SU-DHL-6 (cell line): ENCODE data around the gene MXI1.

Source experiments
- H2AFZ ChIP-seq: fragments of 200-600 bp; sonication (generic); 2 replicates; pipeline ENCODE4 v1.6.1; 2014; ENCODE audit warnings: low read depth, mild to moderate bottlenecking, moderate library complexity, mixed read lengths, antibody characterized with exemption, low read length; ENCODE audit not compliant: severe bottlenecking
- H3F3A ChIP-seq: fragments of 200-600 bp; shearing (Covaris generic); 2 replicates; pipeline ENCODE4 v1.6.0; 2016; ENCODE audit warnings: antibody characterized with exemption, mild to moderate bottlenecking; ENCODE audit not compliant: insufficient read depth
- H3K27ac ChIP-seq: fragments of 200-600 bp; sonication (generic); 2 replicates; pipeline ENCODE4 v1.5.1; 2016; ENCODE audit warnings: low read depth, mild to moderate bottlenecking, low read length, moderate library complexity, mixed read lengths
- H3K27me3 ChIP-seq: fragments of 200-600 bp; sonication (generic), shearing (Covaris generic); 2 replicates; pipeline ENCODE4 v1.6.0; 2014; ENCODE audit warnings: mild to moderate bottlenecking, low read length
- H3K36me3 ChIP-seq: fragments of 200-600 bp; sonication (generic); 2 replicates; pipeline ENCODE4 v1.6.1; 2014; ENCODE audit warnings: mild to moderate bottlenecking, low read length, mixed read lengths
- H3K4me2 ChIP-seq: fragments of 300-600, 200-600 bp; shearing (Covaris generic), sonication (generic); 2 replicates; pipeline ENCODE4 v1.6.0; 2014; ENCODE audit warnings: low read length, low read depth, mild to moderate bottlenecking; ENCODE audit not compliant: poor library complexity, severe bottlenecking
- H3K4me3 ChIP-seq: fragments of 200-600 bp; sonication (generic); 2 replicates; pipeline ENCODE4 v1.5.1; 2014; ENCODE audit warnings: antibody characterized with exemption, low read length, mild to moderate bottlenecking, mixed read lengths; ENCODE audit not compliant: insufficient read depth, poor library complexity, severe bottlenecking
- H3K79me2 ChIP-seq: fragments of 200-600 bp; sonication (generic); 2 replicates; pipeline ENCODE4 v1.6.1; 2014; ENCODE audit warnings: mild to moderate bottlenecking, low read length, moderate library complexity; ENCODE audit not compliant: insufficient read depth
- H3K9ac ChIP-seq: fragments of 200-600 bp; sonication (generic); 2 replicates; pipeline ENCODE4 v1.7.0; 2014; ENCODE audit warnings: mild to moderate bottlenecking, low read length
- H3K9me2 ChIP-seq: fragments of 200-600 bp; sonication (generic); replicated peaks from 2 replicates; pipeline ENCODE4 v1.6.1; 2014; ENCODE audit warnings: low read length; ENCODE audit not compliant: insufficient read depth
- H3K9me3 ChIP-seq: fragments of 200-600 bp; sonication (generic); 2 replicates; pipeline ENCODE4 v1.6.1; 2014; ENCODE audit warnings: low read length, mixed read lengths; ENCODE audit not compliant: insufficient read depth
- H4K20me1 ChIP-seq: fragments of 200-600 bp; sonication (generic); 2 replicates; pipeline ENCODE4 v1.6.1; 2014; ENCODE audit warnings: low read depth, mild to moderate bottlenecking, antibody characterized with exemption, low read length, moderate library complexity, mixed read lengths
- CTCF ChIP-seq: fragments of 200-600 bp; sonication (generic); IDR thresholded peaks from one replicate; pipeline ENCODE4 v1.5.1; 2017; ENCODE audit warnings: antibody characterized with exemption, mild to moderate bottlenecking, low read length, moderate library complexity; ENCODE audit not compliant: insufficient read depth, poor library complexity, severe bottlenecking
- EZH2phosphoT487 ChIP-seq: fragments of 200-600 bp; sonication (generic), shearing (Covaris generic); conservative IDR thresholded peaks from 2 replicates; pipeline ENCODE4 v1.6.1; 2018; ENCODE audit warnings: mild to moderate bottlenecking, antibody characterized with exemption, low read length, moderate library complexity, mixed read lengths

The MXI1 gene

DNA sequence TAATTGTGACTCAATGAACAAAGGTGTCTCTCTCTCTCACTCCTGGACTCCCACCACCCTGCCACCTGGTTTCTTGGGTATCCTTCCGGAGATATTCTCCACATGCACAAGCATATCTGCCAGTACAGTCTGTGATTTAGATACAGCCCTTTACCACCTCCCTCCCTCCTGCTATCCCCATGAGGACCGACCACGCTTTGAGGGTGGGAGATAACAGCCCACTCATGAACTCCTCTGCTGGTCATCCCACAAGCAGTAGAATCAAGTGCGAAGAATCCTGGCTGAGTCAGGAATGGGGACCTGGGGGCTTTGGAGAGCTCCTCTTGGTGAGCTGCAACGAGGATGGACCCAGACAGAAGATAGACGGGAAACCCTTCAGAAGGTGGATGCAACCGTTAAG is 28.2 kb upstream of the MXI1 start:
- Histone ChIP-seq H4K20me1 (no peaks in the 10 kb centered on the region), H3K9ac (no peak overlapping the region), H3K9me3 (no peaks in the 10 kb centered on the region), H3K4me2 (no peak overlapping the region), H3K4me3 (no peak overlapping the region), H3F3A (no peaks in the 10 kb centered on the region), H3K9me2 (no peaks in the 10 kb centered on the region), H3K36me3 (no peaks in the 10 kb centered on the region), H3K79me2 (no peaks in the 10 kb centered on the region), H2AFZ (no peak overlapping the region), H3K27me3 (no peaks in the 10 kb centered on the region), H3K27ac (no peak overlapping the region)
- TF ChIP-seq CTCF (no peak), EZH2phosphoT487 (no peak)

GRCh38 chr10:110181451-110181850 is 26.0 kb upstream of the MXI1 start:
- Histone ChIP-seq H4K20me1 (no peaks in the 10 kb centered on the region), H2AFZ (no peak overlapping the region), H3F3A (no peaks in the 10 kb centered on the region), H3K27me3 (no peaks in the 10 kb centered on the region), H3K9me2 (no peaks in the 10 kb centered on the region), H3K27ac (no peak overlapping the region), H3K36me3 (no peaks in the 10 kb centered on the region), H3K9me3 (no peaks in the 10 kb centered on the region), H3K9ac (no peak overlapping the region), H3K79me2 (no peaks in the 10 kb centered on the region), H3K4me3 (no peak overlapping the region), H3K4me2 (no peak overlapping the region)
- no peak for TF ChIP-seq EZH2phosphoT487
- TF ChIP-seq CTCF = no peak

GRCh38 chr10:110181911-110182310 is 25.5 kb upstream of the MXI1 start:
- no peaks in the 10 kb centered on the region for H4K20me1 ChIP-seq
- H2AFZ ChIP-seq = no peak overlapping the region
- no peaks in the 10 kb centered on the region for H3K79me2 ChIP-seq

More at GRCh38 chr10:110181911-110182310, 25.5 kb upstream of the MXI1 start:
- Histone ChIP-seq H3K27ac (no peak overlapping the region), H3K4me2 (no peak overlapping the region), H3K4me3 (no peak overlapping the region), H3K36me3 (no peaks in the 10 kb centered on the region), H3F3A (no peaks in the 10 kb centered on the region), H3K27me3 (no peaks in the 10 kb centered on the region), H3K9me3 (no peaks in the 10 kb centered on the region), H3K9me2 (no peaks in the 10 kb centered on the region), H3K9ac (no peak overlapping the region)
- TF ChIP-seq EZH2phosphoT487 = no peak
- TF ChIP-seq CTCF = no peak
